D721Med (cell line): Measurements from ENCODE around the gene LRRN4CL.
"Not testable (repeated sequence)": the region's sequence is repeated elsewhere in the genome, so short reads cannot be mapped to it uniquely, and the experiment has no call there.

ENCODE experiments used
- DNase-seq: peaks from one replicate; pipeline ENCODE4 v3.0.0; 2011; ENCODE audit warnings: low spot score; ENCODE audit not compliant: insufficient read length
- FAIRE-seq: peaks from 2 replicates; lab custom pipeline; 2011; peaks lifted over from hg19 to GRCh38; lab: Jason Lieb, UNC
- TF ChIP-seq, protein P1 (sequence below): IDR thresholded peaks from 2 replicates; pipeline ENCODE4 v1.5.1; 2012; ENCODE audit warnings: mild to moderate bottlenecking, control low read depth; ENCODE audit not compliant: insufficient read depth; ENCODE audit errors: missing control alignments

The LRRN4CL gene

DNA sequence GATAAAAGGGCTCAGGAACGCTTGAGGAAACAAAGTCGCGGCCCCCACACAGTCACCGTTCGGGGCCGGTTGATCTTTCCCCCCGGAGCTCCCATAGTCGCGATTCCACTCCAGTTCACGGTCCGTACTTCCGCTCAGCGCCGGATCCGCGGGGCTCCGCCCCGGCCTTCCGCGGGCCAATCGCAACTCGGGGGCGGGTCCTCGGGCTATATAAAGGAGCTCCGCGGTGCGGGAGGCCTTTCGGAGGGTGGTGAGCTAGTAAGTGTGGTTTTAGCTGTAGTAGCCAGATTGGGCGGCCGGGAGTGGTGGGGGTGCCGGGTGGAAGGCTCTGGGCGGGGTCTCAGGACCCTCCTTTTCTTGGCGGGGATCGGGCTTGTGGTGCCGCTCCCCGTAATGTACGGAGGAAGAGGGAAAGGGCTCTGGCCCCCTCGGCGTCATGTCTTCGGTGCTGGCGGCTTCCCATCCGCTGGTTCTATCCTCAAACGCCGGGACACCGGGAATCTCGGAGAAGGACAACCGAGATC is 24.2 kb downstream of the LRRN4CL start, which contains the start of the genes C11orf98 and CSKMT:
Gene C11orf98 (minus strand): TSS at position 136 of the 524 bp plus-strand sequence. CDS start 41 bp downstream, at position 95.
Gene CSKMT (plus strand): TSS at position 238 of the 524 bp plus-strand sequence. CDS start 568 bp downstream, outside the sequence.
- TF ChIP-seq, protein P1, sequence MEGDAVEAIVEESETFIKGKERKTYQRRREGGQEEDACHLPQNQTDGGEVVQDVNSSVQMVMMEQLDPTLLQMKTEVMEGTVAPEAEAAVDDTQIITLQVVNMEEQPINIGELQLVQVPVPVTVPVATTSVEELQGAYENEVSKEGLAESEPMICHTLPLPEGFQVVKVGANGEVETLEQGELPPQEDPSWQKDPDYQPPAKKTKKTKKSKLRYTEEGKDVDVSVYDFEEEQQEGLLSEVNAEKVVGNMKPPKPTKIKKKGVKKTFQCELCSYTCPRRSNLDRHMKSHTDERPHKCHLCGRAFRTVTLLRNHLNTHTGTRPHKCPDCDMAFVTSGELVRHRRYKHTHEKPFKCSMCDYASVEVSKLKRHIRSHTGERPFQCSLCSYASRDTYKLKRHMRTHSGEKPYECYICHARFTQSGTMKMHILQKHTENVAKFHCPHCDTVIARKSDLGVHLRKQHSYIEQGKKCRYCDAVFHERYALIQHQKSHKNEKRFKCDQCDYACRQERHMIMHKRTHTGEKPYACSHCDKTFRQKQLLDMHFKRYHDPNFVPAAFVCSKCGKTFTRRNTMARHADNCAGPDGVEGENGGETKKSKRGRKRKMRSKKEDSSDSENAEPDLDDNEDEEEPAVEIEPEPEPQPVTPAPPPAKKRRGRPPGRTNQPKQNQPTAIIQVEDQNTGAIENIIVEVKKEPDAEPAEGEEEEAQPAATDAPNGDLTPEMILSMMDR = no peak
- no peak for FAIRE-seq
- peak; percentile 91 for DNase-seq

GRCh38 chr11:62664405-62665074 is 24.8 kb downstream of the LRRN4CL start:
- no peak for DNase-seq
- TF ChIP-seq, protein P1 = no peak
- no peak for FAIRE-seq

- DNase-seq (no peak), FAIRE-seq (no peak)
- TF ChIP-seq, protein P1 = no peak
Observed at GRCh38 chr11:62656796-62657429, 32.4 kb downstream of the LRRN4CL start.

- TF ChIP-seq, protein P1 = no peak
- DNase-seq = no peak
- no peak for FAIRE-seq
Observed at GRCh38 chr11:62654297-62654696, 35.0 kb downstream of the LRRN4CL start.

- TF ChIP-seq, protein P1 = no peak
- no peak for FAIRE-seq
Observed at GRCh38 chr11:62652161-62653006, 36.9 kb downstream of the LRRN4CL start.

GRCh38 chr11:62650283-62650682 is 39.0 kb downstream of the LRRN4CL start:
- not testable (repeated sequence) for FAIRE-seq, DNase-seq

More at GRCh38 chr11:62652161-62653006, 36.9 kb downstream of the LRRN4CL start:
- DNase-seq = no peak

DNA sequence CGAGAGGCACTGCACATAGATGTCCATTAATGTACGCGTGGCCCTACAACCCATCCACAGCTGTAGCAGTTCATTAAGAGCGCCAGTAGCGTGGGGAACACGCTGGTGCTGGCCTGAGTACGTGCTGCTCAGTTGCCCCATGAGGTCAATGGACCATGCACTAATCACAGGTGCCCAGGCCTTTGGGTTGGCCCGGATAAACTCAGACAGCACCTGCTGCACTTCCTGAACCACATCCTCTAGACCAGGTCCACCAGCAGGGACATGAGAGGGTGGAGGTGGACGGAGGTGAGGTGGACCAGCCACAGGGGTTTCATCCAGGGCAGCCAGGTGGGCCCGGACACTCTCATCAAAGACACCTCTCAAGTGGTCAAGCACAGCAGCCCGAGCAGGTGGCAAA is 39.8 kb downstream of the LRRN4CL start:
- no peak for FAIRE-seq
- TF ChIP-seq, protein P1 = no peak
- DNase-seq = no peak
